Measurements from ENCODE around the gene MPPE1.

The MPPE1 gene

GRCh38 chr18:11909061-11909455, 941 bp upstream of the MPPE1 start:
- H3K9me3 ChIP-seq (replicated peaks; ENCODE audit: insufficient read depth, low read length) = no peaks in the 10 kb centered on the region
- 0 out of 2 replicates have a peak, but pooled peaks cover 4% of the 10 kb centered on the region for H3F3A ChIP-seq (ENCODE audit: insufficient read depth, low read length)
- TF ChIP-seq EZH2 (optimal IDR thresholded peaks at IDR 0.05; ENCODE audit: low read depth, low read length) = no peak
- no peak for TF ChIP-seq CTCF (IDR thresholded peaks at IDR 0.05; ENCODE audit: low read length)
- TF ChIP-seq EZH2phosphoT487 (IDR thresholded peaks at IDR 0.05; ENCODE audit: low read length) = no peak
- H3K4me1 ChIP-seq (ENCODE audit: low read length) = no peaks in the 10 kb centered on the region
- peak overlapping the region; percentile 86 for H3K9ac ChIP-seq (ENCODE audit: low read length)
- peak overlapping the region; percentile 97 for H2AFZ ChIP-seq (ENCODE audit: low read length)
- H3K79me2 ChIP-seq (ENCODE audit: low read length) = peaks cover 3% of the 10 kb centered on the region; the same call in 1 of the 2 replicates
- H3K9me2 ChIP-seq (replicated peaks; ENCODE audit: insufficient read depth, low read length) = no peaks in the 10 kb centered on the region
- H3K4me3 ChIP-seq (ENCODE audit: low read length) = peak overlapping the region; percentile 86
- peak overlapping the region; percentile 92 for H3K4me2 ChIP-seq (ENCODE audit: low read depth, low read length)
- H3K27me3 ChIP-seq (replicated peaks; ENCODE audit: insufficient read depth, low read length) = no peaks in the 10 kb centered on the region
- H3K27ac ChIP-seq (ENCODE audit: low read length) = peak overlapping the region; percentile 70; the same call in 1 of the 2 replicates
- no peaks in the 10 kb centered on the region for H3K36me3 ChIP-seq (replicated peaks; ENCODE audit: insufficient read depth, low read length)
- peak; percentile 10 for DNase-seq
- H4K20me1 ChIP-seq (ENCODE audit: insufficient read depth, low read length) = no peaks in the 10 kb centered on the region

DNA sequence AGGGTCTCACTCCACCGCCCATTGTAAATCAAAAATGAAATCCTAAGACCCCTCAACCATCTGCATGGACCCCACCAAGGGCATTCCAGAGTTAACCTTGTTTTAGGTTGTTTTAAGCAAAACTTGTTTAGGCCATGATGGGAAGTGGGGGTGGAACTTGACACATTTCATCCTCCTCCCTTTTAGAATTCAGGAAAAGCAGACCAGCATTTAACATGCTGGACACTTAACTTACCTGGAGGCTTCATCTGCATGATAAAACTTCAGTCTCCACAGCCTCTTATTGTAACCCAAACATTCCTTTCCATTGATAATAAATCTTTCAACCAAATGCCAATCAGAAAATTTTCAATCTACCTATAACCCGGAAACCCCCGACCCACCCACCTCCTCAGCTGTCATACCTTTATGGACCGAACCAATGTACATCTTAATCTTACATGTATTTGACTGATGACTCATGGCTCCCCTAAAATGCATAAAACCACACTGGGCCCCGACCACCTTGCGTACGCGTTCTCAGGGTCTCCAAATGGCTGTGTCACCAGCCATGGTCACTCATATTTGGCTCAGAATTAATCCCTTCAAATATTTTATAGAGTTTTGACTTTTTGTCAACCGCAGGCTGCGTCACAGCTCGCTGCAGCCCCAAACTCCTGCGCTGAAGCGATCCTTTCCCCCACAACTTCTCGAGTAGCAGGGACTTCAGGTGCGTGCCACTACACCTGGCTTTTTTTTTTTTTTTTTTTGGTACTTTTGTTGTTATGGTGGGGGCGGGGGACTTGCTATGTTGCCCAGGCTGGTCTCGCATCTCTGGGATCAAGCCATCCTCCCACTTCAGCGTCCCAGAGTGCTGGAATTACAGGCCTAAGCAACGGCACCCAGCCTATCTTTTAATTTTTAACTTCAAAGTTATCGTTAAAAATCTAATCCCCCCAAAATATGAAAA, 917 bp downstream of the MPPE1 start:
- H2AFZ ChIP-seq (ENCODE audit: low read length) = peak overlapping the region; percentile 97
- H3K9me3 ChIP-seq (replicated peaks; ENCODE audit: insufficient read depth, low read length) = no peaks in the 10 kb centered on the region

DNA sequence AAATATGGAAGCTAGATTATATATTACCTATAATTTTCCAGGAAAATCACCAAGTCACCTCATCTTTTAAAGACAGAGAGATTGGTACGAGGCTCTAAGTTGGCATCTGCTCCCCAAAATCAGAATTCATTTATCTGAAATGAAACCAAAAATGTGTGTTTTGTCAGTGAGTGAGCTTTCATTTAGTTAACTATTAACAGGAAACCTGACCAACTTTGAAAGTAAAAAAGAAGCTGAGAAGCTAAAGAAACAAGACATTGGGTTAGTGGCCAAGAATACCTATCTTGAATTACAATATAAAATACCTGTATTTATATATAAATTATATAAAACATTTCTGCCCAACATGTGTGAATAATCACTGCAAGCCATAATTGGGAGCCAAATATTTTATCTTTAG, 1.9 kb downstream of the MPPE1 start:
- no peak overlapping the region for H3K27ac ChIP-seq (ENCODE audit: low read length)
- DNase-seq = no peak
- no peak overlapping the region for H3K4me2 ChIP-seq (ENCODE audit: low read depth, low read length)
- no peak overlapping the region for H3K9ac ChIP-seq (ENCODE audit: low read length)
- peaks cover 3% of the 10 kb centered on the region; the same call in 1 of the 2 replicates for H3K79me2 ChIP-seq (ENCODE audit: low read length)
- H2AFZ ChIP-seq (ENCODE audit: low read length) = no peak overlapping the region
- H3K4me3 ChIP-seq (ENCODE audit: low read length) = no peak overlapping the region
- H3K36me3 ChIP-seq (replicated peaks; ENCODE audit: insufficient read depth, low read length) = no peaks in the 10 kb centered on the region
- 0 out of 2 replicates have a peak, but pooled peaks cover 4% of the 10 kb centered on the region for H3F3A ChIP-seq (ENCODE audit: insufficient read depth, low read length)
- TF ChIP-seq CTCF (IDR thresholded peaks at IDR 0.05; ENCODE audit: low read length) (no peak), EZH2 (optimal IDR thresholded peaks at IDR 0.05; ENCODE audit: low read depth, low read length) (no peak), EZH2phosphoT487 (IDR thresholded peaks at IDR 0.05; ENCODE audit: low read length) (no peak)
- H3K9me2 ChIP-seq (replicated peaks; ENCODE audit: insufficient read depth, low read length) = no peaks in the 10 kb centered on the region
- H3K27me3 ChIP-seq (replicated peaks; ENCODE audit: insufficient read depth, low read length) = no peaks in the 10 kb centered on the region
- no peaks in the 10 kb centered on the region for H4K20me1 ChIP-seq (ENCODE audit: insufficient read depth, low read length)
- no peaks in the 10 kb centered on the region for H3K4me1 ChIP-seq (ENCODE audit: low read length)
- no peaks in the 10 kb centered on the region for H3K9me3 ChIP-seq (replicated peaks; ENCODE audit: insufficient read depth, low read length)

More for the DNA sequence above, 917 bp downstream of the MPPE1 start:
- Histone ChIP-seq H3K27ac (ENCODE audit: low read length) (no peak overlapping the region), H4K20me1 (ENCODE audit: insufficient read depth, low read length) (no peaks in the 10 kb centered on the region), H3K4me2 (ENCODE audit: low read depth, low read length) (peak overlapping the region; percentile 92; the same call in 1 of the 2 replicates), H3F3A (ENCODE audit: insufficient read depth, low read length) (0 out of 2 replicates have a peak, but pooled peaks cover 4% of the 10 kb centered on the region), H3K36me3 (replicated peaks; ENCODE audit: insufficient read depth, low read length) (no peaks in the 10 kb centered on the region), H3K4me1 (ENCODE audit: low read length) (no peaks in the 10 kb centered on the region), H3K9me2 (replicated peaks; ENCODE audit: insufficient read depth, low read length) (no peaks in the 10 kb centered on the region), H3K79me2 (ENCODE audit: low read length) (peaks cover 3% of the 10 kb centered on the region; the same call in 1 of the 2 replicates), H3K9ac (ENCODE audit: low read length) (peak overlapping the region; percentile 86; the same call in 1 of the 2 replicates), H3K4me3 (ENCODE audit: low read length) (peak overlapping the region; percentile 86), H3K27me3 (replicated peaks; ENCODE audit: insufficient read depth, low read length) (no peaks in the 10 kb centered on the region)
- TF ChIP-seq EZH2phosphoT487 (IDR thresholded peaks at IDR 0.05; ENCODE audit: low read length) (no peak), CTCF (IDR thresholded peaks at IDR 0.05; ENCODE audit: low read length) (no peak), EZH2 (optimal IDR thresholded peaks at IDR 0.05; ENCODE audit: low read depth, low read length) (no peak)
- no peak for DNase-seq
